ENCODE measurements around the gene NSUN2.
"Not testable (repeated sequence)": the region's sequence is repeated elsewhere in the genome, so short reads cannot be mapped to it uniquely, and the experiment has no call there.

Gene NSUN2

DNA sequence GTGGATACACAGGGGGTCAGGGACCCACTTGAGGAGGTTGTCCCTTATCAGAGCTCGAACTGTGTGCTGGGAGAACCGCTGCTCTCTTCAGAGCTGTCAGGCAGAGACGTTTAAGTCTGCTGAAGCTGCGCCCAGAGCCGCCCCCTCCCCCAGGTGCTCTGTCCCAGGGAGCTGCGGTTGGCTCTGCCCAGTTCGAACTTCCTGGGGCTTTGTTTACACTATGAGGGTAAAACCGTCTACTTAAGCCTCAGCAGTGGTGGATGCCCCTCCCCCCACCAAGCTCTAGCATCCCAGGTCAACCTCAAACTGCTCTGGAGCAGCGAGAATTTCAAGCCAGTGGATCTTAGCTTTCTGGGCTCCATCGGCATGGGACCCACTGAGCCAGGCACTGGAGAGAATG lies 16.3 kb upstream of the NSUN2 start:
- no peak overlapping the region for H2AFZ ChIP-seq (ENCODE audit: low read length)
- no peaks in the 10 kb centered on the region for H3K79me2 ChIP-seq (ENCODE audit: low read length)
- no peaks in the 10 kb centered on the region for H3K9me2 ChIP-seq (replicated peaks; ENCODE audit: insufficient read depth, low read length)
- no peak overlapping the region for H3K4me3 ChIP-seq (ENCODE audit: low read length)
- H3K27ac ChIP-seq (ENCODE audit: low read length), result no peak overlapping the region
- H4K20me1 ChIP-seq (ENCODE audit: insufficient read depth, low read length), result no peaks in the 10 kb centered on the region
- no peak overlapping the region for H3K9ac ChIP-seq (ENCODE audit: low read length)
- no peaks in the 10 kb centered on the region for H3K27me3 ChIP-seq (replicated peaks; ENCODE audit: insufficient read depth, low read length)
- TF ChIP-seq EZH2 (optimal IDR thresholded peaks at IDR 0.05; ENCODE audit: low read depth, low read length) (no peak), EZH2phosphoT487 (IDR thresholded peaks at IDR 0.05; ENCODE audit: low read length) (no peak), CTCF (IDR thresholded peaks at IDR 0.05; ENCODE audit: low read length) (no peak)
- H3F3A ChIP-seq (ENCODE audit: insufficient read depth, low read length), result no peaks in the 10 kb centered on the region
- no peak overlapping the region for H3K4me2 ChIP-seq (ENCODE audit: low read depth, low read length)
- no peaks in the 10 kb centered on the region; the same call in 1 of the 2 replicates for H3K36me3 ChIP-seq (replicated peaks; ENCODE audit: insufficient read depth, low read length)
- DNase-seq, result no peak
- H3K9me3 ChIP-seq (replicated peaks; ENCODE audit: insufficient read depth, low read length), result no peaks in the 10 kb centered on the region
- H3K4me1 ChIP-seq (ENCODE audit: low read length), result 0 out of 2 replicates have a peak, but pooled peaks cover 5% of the 10 kb centered on the region

DNA sequence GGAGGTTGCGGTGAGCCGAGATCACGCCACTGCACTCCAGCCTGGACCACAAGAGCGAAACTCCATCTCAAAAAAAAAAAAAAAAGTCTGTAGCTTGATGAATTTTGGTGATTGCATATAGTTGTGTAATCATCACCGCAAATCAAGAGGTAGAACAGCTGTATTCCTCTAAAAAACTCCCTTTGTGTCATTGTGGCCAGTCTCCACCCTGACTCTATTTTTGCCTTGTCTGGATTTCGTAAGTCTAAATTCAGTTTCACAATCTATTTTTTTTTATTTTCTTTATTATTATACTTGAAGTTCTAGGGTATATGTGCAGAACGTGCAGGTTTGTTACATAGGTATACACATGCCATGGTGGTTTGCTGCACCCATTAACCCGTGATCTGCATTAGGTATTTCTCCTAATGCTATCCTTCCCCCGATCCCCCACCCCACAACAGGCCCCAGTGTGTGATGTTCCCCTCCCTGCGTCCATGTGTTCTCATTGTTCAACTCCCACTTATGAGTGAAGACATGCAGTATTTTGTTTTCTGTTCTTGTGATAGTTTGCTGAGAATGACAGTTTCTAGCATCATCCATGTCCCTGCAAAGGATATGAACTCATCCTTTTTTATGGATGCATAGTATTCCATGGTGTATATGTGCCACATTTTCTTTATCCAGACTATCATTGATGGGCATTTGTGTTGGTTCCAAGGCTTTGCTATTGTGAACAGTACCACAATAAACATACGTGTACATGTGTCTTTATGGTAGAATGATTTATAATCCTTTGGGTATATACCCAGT lies 12.9 kb upstream of the NSUN2 start:
- DNase-seq; H2AFZ ChIP-seq (ENCODE audit: low read length); H3K9ac ChIP-seq (ENCODE audit: low read length); H3K4me1 ChIP-seq (ENCODE audit: low read length); H3K4me2 ChIP-seq (ENCODE audit: low read depth, low read length); H3K27ac ChIP-seq (ENCODE audit: low read length); H3K27me3 ChIP-seq (replicated peaks; ENCODE audit: insufficient read depth, low read length); H3K79me2 ChIP-seq (ENCODE audit: low read length); H3K36me3 ChIP-seq (replicated peaks; ENCODE audit: insufficient read depth, low read length); H3K9me3 ChIP-seq (replicated peaks; ENCODE audit: insufficient read depth, low read length); H4K20me1 ChIP-seq (ENCODE audit: insufficient read depth, low read length); H3K9me2 ChIP-seq (replicated peaks; ENCODE audit: insufficient read depth, low read length); H3K4me3 ChIP-seq (ENCODE audit: low read length); H3F3A ChIP-seq (ENCODE audit: insufficient read depth, low read length): not testable (repeated sequence)

DNA sequence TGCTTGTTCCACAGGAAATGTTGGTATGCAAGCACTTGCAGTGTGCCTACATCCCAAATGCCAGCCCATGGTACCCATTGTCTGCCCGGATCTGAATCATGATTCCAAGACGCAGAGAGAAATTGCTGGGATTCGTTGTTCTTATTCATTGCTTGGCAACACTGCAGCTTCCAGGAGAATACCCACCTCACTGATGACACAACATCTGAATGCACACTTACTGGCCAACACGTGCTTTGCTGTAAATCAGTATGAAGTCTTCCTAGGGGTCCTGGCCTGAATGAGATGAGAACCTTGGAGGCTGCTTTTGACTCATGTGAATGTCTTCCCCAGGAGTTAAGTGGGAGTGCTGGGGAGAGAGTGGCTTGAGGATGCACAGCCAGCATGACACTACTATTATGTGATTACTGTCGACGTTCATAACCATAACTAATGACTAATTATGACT lies 12.0 kb upstream of the NSUN2 start:
- TF ChIP-seq EZH2phosphoT487 (IDR thresholded peaks at IDR 0.05; ENCODE audit: low read length), result no peak
- TF ChIP-seq EZH2 (optimal IDR thresholded peaks at IDR 0.05; ENCODE audit: low read depth, low read length), result no peak
- TF ChIP-seq CTCF (IDR thresholded peaks at IDR 0.05; ENCODE audit: low read length), result no peak
- Histone ChIP-seq H2AFZ (ENCODE audit: low read length) (no peak overlapping the region), H3K9ac (ENCODE audit: low read length) (no peak overlapping the region), H3K79me2 (ENCODE audit: low read length) (peaks cover 7% of the 10 kb centered on the region; the same call in 1 of the 2 replicates), H3F3A (ENCODE audit: insufficient read depth, low read length) (no peaks in the 10 kb centered on the region), H3K9me2 (replicated peaks; ENCODE audit: insufficient read depth, low read length) (no peaks in the 10 kb centered on the region), H3K27ac (ENCODE audit: low read length) (no peak overlapping the region), H4K20me1 (ENCODE audit: insufficient read depth, low read length) (no peaks in the 10 kb centered on the region), H3K4me1 (ENCODE audit: low read length) (no peaks in the 10 kb centered on the region), H3K27me3 (replicated peaks; ENCODE audit: insufficient read depth, low read length) (no peaks in the 10 kb centered on the region), H3K4me2 (ENCODE audit: low read depth, low read length) (no peak overlapping the region), H3K9me3 (replicated peaks; ENCODE audit: insufficient read depth, low read length) (no peaks in the 10 kb centered on the region), H3K36me3 (replicated peaks; ENCODE audit: insufficient read depth, low read length) (no peaks in the 10 kb centered on the region), H3K4me3 (ENCODE audit: low read length) (no peak overlapping the region)
- DNase-seq, result no peak

DNA sequence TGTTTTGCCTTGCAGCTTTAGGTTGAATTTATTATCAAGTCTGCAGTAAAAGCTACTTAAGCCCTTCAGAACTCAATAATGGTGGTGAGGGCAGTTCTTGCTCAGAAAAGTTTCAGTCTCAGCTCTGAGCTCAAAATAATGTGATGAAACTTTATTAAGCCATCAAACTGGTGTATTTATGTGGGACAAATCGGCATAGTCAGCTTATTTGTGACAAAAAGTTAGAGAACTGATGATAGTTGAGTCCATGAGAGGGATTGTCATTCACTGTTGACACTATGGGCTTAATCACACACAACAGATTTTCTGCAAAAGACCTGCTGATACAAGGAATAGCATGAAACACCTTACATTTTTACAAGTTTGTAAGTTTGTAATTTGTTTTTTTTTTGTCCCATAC lies 9.8 kb upstream of the NSUN2 start:
- Histone ChIP-seq H2AFZ (ENCODE audit: low read length) (no peak overlapping the region), H3K9ac (ENCODE audit: low read length) (no peak overlapping the region), H4K20me1 (ENCODE audit: insufficient read depth, low read length) (no peaks in the 10 kb centered on the region), H3K9me2 (replicated peaks; ENCODE audit: insufficient read depth, low read length) (no peaks in the 10 kb centered on the region), H3K4me3 (ENCODE audit: low read length) (no peak overlapping the region), H3K27me3 (replicated peaks; ENCODE audit: insufficient read depth, low read length) (no peaks in the 10 kb centered on the region), H3K4me2 (ENCODE audit: low read depth, low read length) (no peak overlapping the region), H3F3A (ENCODE audit: insufficient read depth, low read length) (no peaks in the 10 kb centered on the region), H3K9me3 (replicated peaks; ENCODE audit: insufficient read depth, low read length) (no peaks in the 10 kb centered on the region), H3K27ac (ENCODE audit: low read length) (no peak overlapping the region), H3K36me3 (replicated peaks; ENCODE audit: insufficient read depth, low read length) (no peaks in the 10 kb centered on the region), H3K4me1 (ENCODE audit: low read length) (no peaks in the 10 kb centered on the region), H3K79me2 (ENCODE audit: low read length) (peaks cover 11% of the 10 kb centered on the region; the same call in 1 of the 2 replicates)
- no peak for DNase-seq
- TF ChIP-seq EZH2 (optimal IDR thresholded peaks at IDR 0.05; ENCODE audit: low read depth, low read length) (no peak), EZH2phosphoT487 (IDR thresholded peaks at IDR 0.05; ENCODE audit: low read length) (no peak), CTCF (IDR thresholded peaks at IDR 0.05; ENCODE audit: low read length) (no peak)
